Panc1 (cell line): ENCODE data around the gene L3MBTL3. TPM values are rescaled to one million over a fixed set of nuclear protein-coding genes. Genes with fewer than 3 reads are reported as not detected.

Source experiments
- ATAC-seq: fragments of 200-7000 bp; cut with Tn5 transposase; 2 replicates; pipeline ENCODE4 v1.9.1; 2020; ENCODE audit warnings: mild to moderate bottlenecking, moderate library complexity
- BruUV-seq: library from RNA; stranded (reverse); fragments of 400-500 nt; replicated peaks from 2 replicates; lab custom pipeline; 2021; lab: Mats Ljungman, UMichigan
- CTCF ChIA-PET: fragments of 300-600 bp; sonication (Branson Sonifier 250); formaldehyde crosslinking; loops from one replicate; lab custom pipeline; 2022; ENCODE audit warnings: antibody characterized with exemption; lab: Charles Lee
- POLR2A ChIA-PET: fragments of 300-600 bp; sonication (Branson Sonifier 250); formaldehyde crosslinking; loops from one replicate; lab custom pipeline; 2022; ENCODE audit warnings: antibody characterized with exemption; lab: Charles Lee
- DNase-seq: peaks from one replicate; pipeline ENCODE4 v3.0.0-alpha.2; 2010; ENCODE audit warnings: low read depth, low spot score
- H3K27ac ChIP-seq: 2 replicates; pipeline ENCODE4 v1.5.1; 2011; ENCODE audit warnings: mild to moderate bottlenecking, low read length, inconsistent platforms
- H3K27me3 ChIP-seq: fragments of 200-500 bp; sonication (Bioruptor generic); 2 replicates; pipeline ENCODE4 v1.6.0; 2014; ENCODE audit warnings: low read length, inconsistent platforms; ENCODE audit not compliant: control insufficient read depth, insufficient read depth
- H3K36me3 ChIP-seq: fragments of 200-500 bp; sonication (Bioruptor generic); 2 replicates; pipeline ENCODE4 v1.5.1; 2014; ENCODE audit warnings: inconsistent platforms, mild to moderate bottlenecking, low read length, moderate library complexity; ENCODE audit not compliant: control insufficient read depth, insufficient read depth
- H3K4me1 ChIP-seq: 2 replicates; pipeline ENCODE4 v1.5.1; 2011; ENCODE audit warnings: inconsistent platforms, mild to moderate bottlenecking, low read length, moderate library complexity; ENCODE audit not compliant: control insufficient read depth, insufficient read depth
- H3K4me3 ChIP-seq, 2 experiments: 2 replicates each; pipeline ENCODE4 v1.5.1; 2011 to 2012; ENCODE audit warnings: low read depth in 2 of 2, low read length in 2 of 2, mild to moderate bottlenecking in 2 of 2, inconsistent platforms in 1 of 2, moderate library complexity in 1 of 2
- H3K9me3 ChIP-seq: fragments of 200-500 bp; sonication (Bioruptor generic); 2 replicates; pipeline ENCODE4 v1.5.1; 2014; ENCODE audit warnings: low read depth, mild to moderate bottlenecking, inconsistent platforms, low read length, moderate library complexity; ENCODE audit not compliant: control insufficient read depth, insufficient read depth
- POLR2AphosphoS5 ChIP-seq: IDR thresholded peaks from 2 replicates; pipeline ENCODE4 v1.6.1; 2012; ENCODE audit warnings: mild to moderate bottlenecking, low read depth, low read length, moderate library complexity
- SIN3A ChIP-seq: IDR thresholded peaks from 2 replicates; pipeline ENCODE4 v1.6.1; 2012; ENCODE audit warnings: low read depth, mild to moderate bottlenecking, low read length, moderate library complexity, borderline replicate concordance; ENCODE audit not compliant: insufficient read depth
- TCF7L2 ChIP-seq: IDR thresholded peaks from 2 replicates; pipeline ENCODE4 v1.6.1; 2011; ENCODE audit warnings: mild to moderate bottlenecking, low read depth, low read length, inconsistent platforms
- in situ Hi-C: cut with HindIII; loops from 2 replicates; pipeline ENCODE4 v1.10.0; 2016; ENCODE audit warnings: low sequenced_read_pairs, low pct_unique_long_range_greater_than_20kb
- intact Hi-C: fragments of 100-400 bp; cut with micrococcal nuclease; formaldehyde crosslinking; loops from one replicate; pipeline ENCODE4 v1.10.0; 2022; ENCODE audit not compliant: unreplicated experiment
- total RNA-seq: library from RNA; stranded (reverse); gene quantifications from one replicate; pipeline ENCODE4 v1.2.1, GENCODE V29; 2021; ENCODE audit not compliant: unreplicated experiment
- TF ChIP-seq, protein P1 (sequence below), 2 experiments: IDR thresholded peaks; 2 replicates each; pipeline ENCODE4 v1.6.1; 2011 to 2012; ENCODE audit warnings: low read depth in 2 of 2, control low read depth in 1 of 2, low read length in 1 of 2, mild to moderate bottlenecking in 1 of 2, moderate library complexity in 1 of 2; ENCODE audit not compliant: insufficient read depth in 1 of 2
- TF ChIP-seq, protein P2 (sequence below): fragments of 450-650 bp; IDR thresholded peaks from 2 replicates; pipeline ENCODE4 v1.5.1; 2017; ENCODE audit warnings: mild to moderate bottlenecking

L3MBTL3 gene
- total RNA-seq, 1 experiment from 2014 or later, result 4.2 TPM

DNA sequence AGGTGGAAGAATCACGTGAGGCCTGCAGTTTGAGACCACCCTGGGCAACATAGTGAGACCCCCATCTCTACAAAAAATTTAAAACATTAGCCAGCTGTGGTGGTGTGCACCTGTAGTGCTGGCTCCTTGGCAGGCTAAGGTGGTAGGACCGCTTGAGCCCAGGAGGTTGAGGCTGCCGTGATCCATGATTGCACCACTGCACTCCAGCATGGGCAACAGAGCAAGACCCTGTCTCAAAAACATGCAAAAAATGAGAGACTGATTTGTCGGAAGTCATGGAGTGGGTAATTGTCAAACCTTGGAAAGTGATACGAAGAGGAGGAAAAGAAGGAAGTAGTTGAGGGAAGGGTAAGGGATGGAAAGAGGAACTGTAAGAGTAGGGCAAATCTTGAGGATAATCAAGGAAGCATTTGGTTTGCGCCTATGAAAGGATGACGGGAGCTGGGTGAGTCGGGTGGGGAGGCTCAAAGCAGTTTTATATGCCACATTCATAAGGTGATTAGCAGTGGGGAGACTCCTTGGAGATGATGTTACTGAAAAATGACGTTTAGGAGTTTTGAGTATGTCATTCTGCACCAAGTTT lies 14.5 kb downstream of the L3MBTL3 start:
- no TSS peak for BruUV-seq
- Histone ChIP-seq H3K4me1 (no peaks in the 10 kb centered on the region; the same call in 1 of the 2 replicates), H3K36me3 (no peaks in the 10 kb centered on the region), H3K9me3 (no peaks in the 10 kb centered on the region), H3K4me3 (no peak overlapping the region), H3K27ac (no peak overlapping the region), H3K27me3 (no peaks in the 10 kb centered on the region)
- TF ChIP-seq TCF7L2 (no peak), SIN3A (no peak), POLR2AphosphoS5 (no peak)
- TF ChIP-seq, protein P1, sequence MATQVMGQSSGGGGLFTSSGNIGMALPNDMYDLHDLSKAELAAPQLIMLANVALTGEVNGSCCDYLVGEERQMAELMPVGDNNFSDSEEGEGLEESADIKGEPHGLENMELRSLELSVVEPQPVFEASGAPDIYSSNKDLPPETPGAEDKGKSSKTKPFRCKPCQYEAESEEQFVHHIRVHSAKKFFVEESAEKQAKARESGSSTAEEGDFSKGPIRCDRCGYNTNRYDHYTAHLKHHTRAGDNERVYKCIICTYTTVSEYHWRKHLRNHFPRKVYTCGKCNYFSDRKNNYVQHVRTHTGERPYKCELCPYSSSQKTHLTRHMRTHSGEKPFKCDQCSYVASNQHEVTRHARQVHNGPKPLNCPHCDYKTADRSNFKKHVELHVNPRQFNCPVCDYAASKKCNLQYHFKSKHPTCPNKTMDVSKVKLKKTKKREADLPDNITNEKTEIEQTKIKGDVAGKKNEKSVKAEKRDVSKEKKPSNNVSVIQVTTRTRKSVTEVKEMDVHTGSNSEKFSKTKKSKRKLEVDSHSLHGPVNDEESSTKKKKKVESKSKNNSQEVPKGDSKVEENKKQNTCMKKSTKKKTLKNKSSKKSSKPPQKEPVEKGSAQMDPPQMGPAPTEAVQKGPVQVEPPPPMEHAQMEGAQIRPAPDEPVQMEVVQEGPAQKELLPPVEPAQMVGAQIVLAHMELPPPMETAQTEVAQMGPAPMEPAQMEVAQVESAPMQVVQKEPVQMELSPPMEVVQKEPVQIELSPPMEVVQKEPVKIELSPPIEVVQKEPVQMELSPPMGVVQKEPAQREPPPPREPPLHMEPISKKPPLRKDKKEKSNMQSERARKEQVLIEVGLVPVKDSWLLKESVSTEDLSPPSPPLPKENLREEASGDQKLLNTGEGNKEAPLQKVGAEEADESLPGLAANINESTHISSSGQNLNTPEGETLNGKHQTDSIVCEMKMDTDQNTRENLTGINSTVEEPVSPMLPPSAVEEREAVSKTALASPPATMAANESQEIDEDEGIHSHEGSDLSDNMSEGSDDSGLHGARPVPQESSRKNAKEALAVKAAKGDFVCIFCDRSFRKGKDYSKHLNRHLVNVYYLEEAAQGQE (IDR thresholded peaks at IDR 0.05; ENCODE audit: insufficient read depth in 1 of 2, low read depth in 2 of 2, low read length in 1 of 2), result no peak
- TF ChIP-seq, protein P2, sequence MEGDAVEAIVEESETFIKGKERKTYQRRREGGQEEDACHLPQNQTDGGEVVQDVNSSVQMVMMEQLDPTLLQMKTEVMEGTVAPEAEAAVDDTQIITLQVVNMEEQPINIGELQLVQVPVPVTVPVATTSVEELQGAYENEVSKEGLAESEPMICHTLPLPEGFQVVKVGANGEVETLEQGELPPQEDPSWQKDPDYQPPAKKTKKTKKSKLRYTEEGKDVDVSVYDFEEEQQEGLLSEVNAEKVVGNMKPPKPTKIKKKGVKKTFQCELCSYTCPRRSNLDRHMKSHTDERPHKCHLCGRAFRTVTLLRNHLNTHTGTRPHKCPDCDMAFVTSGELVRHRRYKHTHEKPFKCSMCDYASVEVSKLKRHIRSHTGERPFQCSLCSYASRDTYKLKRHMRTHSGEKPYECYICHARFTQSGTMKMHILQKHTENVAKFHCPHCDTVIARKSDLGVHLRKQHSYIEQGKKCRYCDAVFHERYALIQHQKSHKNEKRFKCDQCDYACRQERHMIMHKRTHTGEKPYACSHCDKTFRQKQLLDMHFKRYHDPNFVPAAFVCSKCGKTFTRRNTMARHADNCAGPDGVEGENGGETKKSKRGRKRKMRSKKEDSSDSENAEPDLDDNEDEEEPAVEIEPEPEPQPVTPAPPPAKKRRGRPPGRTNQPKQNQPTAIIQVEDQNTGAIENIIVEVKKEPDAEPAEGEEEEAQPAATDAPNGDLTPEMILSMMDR, result no peak
- no peak for DNase-seq
- in situ Hi-C loops (no loop called here), intact Hi-C loops (no loop called here)
- CTCF ChIA-PET, result no interaction called here
- no peak for ATAC-seq
- POLR2A ChIA-PET, result no interaction called here

DNA sequence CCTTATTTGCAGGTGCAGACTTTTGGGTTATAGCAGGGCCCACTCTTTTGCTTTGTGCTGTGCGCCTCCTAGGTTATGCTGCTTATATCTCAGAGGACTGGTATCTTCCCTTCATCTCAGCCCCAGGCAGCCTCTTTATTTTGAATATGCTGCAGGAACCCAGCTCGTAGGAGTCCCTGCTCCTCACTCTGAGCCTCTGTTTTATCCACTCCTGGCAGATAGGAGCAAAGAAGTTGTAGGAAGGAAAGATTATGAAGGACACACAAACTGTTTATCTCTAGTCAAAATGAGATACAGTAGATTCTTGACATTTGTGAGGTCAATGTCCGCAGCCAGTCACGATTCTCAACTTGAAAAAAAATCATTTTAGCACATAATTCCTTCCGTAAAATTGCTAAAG lies 15.6 kb downstream of the L3MBTL3 start:
- Histone ChIP-seq H3K27ac (no peak overlapping the region), H3K4me1 (no peaks in the 10 kb centered on the region; the same call in 1 of the 2 replicates), H3K9me3 (no peaks in the 10 kb centered on the region), H3K27me3 (no peaks in the 10 kb centered on the region), H3K4me3 (no peak overlapping the region), H3K36me3 (no peaks in the 10 kb centered on the region)
- DNase-seq, result no peak
- ATAC-seq, result no peak
- no peak for TF ChIP-seq SIN3A
- TF ChIP-seq, protein P2, result no peak
- no peak for TF ChIP-seq TCF7L2
- no peak for TF ChIP-seq POLR2AphosphoS5
- TF ChIP-seq, protein P1 (IDR thresholded peaks at IDR 0.05; ENCODE audit: insufficient read depth in 1 of 2, low read depth in 2 of 2, low read length in 1 of 2), result no peak
- in situ Hi-C loops (no loop called here), intact Hi-C loops (no loop called here)
- ChIA-PET POLR2A (no interaction called here), CTCF (no interaction called here)
- no TSS peak for BruUV-seq
